ENCODE measurements around the gene RPTOR.

The RPTOR gene

DNA sequence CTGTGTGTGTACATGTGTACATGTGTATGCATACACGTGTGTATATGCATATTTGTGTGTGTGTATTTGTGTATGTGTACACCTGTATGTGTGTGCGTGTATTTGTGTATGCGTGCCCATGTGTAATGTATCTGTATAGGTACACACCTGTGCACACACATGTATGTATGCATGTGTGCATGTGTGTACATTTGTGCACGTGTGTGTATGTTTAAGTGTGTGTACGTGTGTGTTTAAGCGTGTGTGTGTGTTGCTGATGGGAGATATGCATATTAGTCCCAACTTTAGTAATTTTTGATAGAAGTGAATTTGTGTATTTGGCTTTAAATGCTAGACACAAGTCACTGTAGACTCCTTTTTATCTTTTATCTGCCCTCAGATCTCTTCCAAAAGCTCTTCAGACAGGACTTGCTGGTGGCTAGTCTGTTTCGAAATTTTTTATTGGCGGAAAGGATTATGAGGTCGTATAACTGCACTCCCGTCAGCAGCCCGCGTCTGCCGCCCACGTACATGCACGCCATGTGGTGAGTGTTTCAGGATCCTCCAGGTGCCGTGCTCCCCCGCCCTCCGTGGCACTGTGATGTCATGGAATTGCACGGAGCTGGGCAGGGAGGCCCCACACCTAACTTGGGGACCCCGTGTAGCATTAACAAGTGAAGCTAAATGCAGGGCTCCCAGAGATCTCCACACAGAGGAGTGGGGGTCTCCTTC is 278.2 kb downstream of the RPTOR start:
- DNase-seq, result no peak

DNA sequence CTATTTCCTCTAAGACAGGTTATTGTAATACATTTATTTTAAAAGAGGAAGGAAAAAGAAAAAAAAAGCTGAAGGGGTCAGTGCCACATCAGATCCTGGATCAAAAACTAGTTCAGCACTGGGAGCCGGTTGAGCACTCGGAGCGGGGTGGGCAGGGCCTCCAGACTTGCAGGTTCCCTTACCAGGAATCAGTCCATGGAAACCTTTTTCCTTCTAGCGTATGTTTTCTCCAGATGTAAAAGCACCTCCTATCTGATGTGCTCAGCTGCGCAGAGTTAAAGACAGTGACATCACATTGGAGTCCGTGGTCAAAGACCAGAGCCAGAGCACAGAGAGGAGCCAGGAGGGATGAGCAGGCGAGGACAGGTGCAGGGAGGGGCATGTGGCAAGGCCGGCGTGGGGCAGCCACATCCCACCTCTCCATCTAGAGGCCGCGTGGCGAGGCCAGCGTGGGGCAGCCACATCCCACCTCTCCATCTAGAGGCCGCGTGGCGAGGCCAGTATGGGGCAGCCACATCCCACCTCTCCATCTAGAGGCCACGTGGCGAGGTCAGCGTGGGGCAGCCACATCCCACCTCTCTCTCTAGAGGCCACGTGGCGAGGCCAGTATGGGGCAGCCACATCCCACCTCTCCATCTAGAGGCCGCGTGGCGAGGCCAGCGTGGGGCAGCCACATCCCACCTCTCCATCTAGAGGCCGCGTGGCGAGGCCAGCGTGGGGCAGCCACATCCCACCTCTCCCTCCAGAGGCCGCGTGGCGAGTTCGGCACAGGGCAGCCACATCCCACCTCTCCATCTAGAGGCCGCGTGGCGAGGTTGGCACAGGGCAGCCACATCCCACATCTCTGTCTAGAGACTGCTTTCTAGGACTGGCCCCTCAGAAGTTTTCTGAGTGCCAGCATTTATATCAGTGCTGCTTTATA is 280.2 kb downstream of the RPTOR start:
- no peak for DNase-seq

DNA sequence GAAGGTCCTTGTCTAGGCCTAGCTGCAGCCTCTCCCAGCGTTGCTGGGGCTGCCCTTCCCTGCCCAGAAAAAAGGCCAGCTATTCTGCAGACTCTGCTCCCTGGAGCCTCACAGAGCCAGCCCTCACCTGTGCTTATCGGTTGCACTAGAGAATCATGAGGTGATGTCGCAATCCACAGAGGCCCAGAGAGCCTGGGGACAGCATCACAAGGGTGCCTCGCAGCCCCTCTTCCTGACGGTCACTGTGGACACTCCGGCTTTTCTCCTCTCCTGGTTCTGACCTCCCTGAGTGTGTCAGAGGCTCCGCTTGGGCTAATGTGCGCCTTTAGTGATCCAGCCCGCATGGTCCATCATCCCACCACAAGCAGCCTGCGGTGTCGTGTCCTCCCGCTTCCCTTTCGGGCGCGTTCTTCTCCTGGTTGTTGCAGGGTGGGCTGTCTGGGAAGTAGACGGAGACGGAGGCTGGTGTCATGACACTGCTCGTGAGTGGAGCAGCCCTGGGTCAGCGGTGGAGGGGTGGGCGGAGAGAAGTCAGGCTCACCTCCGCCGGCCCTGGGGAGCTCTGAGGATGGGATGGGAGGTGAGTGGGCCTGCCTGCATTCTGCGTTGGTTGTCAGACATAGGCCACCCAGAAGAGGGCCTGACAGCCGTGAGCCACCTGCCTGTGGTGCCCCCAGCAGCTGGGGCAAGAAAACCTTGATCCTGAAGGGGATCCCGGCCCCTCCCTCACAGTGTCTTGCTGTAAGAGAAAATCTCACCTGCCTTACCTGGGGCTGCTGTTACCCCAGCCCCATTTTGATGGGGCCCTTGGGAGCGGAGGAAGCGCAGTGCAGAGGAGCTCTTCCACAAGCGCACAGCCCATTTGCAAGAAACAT is 281.1 kb downstream of the RPTOR start:
- no peak for DNase-seq

DNA sequence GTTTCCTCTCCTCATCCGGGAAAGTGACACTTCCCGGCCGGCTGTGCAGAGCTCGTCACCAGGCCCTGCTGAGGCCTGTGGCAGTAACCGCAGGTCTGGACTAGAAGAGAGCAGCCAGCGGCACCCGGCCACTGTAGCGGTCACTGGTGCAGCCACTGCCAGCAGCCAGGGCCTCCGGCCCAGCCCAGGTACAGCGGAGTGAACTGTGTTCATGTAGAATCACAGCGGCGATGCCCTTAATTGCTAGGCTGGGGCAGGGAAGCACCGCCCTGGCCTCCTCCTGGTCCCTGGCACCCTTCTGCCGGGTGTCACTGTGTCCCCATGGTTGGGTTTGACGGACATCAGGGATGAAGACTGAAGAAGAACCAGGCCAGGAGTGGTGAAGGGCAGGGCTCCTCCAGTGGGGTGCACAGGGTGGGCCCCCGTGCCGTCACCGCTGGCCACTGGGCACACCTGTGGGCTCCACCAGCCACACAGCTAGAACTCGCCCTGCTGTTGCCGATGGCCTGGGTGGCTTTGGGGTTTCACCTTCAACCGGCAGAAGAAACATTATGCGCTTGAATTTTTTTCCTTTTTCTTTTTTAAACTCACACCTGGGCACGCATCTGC is 281.8 kb downstream of the RPTOR start:
- no peak for DNase-seq

DNA sequence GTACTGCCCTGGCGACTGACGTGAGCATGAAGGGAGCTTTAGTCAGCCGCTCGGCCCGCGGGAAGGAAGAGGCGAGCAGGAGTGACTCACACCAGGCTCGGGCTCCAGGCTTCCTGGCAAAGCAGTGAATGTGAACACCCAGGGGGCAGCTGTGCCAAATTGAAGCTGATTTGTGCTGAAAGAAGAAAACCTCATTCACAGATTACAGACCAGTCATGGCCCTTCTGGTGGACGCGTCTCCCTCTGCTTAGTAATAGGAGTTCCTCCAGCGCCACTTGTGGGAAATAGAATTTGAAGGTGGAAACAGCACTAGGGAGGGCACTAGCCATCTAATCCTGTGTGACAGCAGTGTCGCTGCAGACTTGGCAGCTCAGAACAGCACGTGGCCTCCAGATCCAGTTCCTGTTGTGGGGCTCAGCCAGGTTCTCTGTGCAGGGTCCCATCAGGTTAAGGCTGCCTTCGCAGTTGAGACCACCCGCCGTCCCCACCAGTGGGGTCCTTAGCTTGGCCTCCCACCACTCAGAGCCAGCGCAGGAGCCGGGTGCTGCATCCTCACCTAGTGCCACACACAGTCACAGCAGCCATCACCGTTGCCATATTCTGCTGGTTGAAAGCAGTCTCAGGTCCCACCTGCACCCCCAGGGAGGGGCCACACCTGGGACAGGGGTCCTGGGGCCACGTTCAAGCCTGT is 282.5 kb downstream of the RPTOR start:
- peak; percentile 38 to 58 for DNase-seq

DNA sequence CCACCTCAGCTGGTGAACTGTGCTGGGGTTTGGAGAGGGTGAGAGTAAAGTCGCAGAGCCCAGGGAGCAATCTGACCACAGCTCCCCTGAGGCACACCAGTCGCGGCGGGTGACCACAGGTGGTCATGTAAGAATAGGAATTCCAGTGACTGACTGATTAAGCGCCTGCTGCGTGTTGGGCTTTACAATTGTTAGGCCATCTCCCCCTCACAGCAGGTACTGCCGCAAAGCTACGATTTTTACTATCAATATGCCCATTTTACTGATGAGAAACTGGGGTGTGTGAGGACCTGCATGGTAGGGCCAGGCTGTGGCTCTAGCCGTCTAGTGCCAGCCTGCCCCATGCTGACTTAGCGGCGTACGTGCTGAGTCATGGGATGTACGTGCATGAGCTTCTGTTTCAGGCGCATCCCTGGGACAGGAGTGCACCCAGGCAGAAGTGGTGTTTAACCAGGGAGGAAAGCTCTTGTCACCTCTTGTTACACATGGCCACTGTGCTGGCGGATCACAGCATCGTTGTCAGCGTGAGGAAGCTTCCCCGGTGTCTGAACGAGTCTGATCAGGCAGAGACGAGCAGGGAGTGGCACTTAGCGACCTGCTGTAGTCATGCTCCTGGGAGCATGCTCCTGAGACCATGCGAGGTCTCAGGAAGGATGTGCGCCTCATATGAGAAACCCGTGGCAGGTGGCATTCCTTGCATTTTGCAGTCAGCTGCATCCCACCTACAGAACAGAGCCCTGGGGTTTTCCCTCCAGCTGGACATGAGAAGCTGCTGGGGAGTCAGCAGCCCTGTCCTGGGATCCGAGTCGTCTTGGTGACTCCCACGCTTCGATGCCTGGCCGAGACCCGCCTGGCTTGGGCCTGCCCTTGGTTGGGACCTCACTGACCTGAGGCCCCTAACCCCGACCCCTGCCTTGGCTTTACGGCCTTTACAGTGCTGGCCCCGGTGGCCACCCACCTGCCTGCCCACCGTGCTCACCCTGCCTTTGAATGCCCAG is 283.3 kb downstream of the RPTOR start:
- no peak for DNase-seq

DNA sequence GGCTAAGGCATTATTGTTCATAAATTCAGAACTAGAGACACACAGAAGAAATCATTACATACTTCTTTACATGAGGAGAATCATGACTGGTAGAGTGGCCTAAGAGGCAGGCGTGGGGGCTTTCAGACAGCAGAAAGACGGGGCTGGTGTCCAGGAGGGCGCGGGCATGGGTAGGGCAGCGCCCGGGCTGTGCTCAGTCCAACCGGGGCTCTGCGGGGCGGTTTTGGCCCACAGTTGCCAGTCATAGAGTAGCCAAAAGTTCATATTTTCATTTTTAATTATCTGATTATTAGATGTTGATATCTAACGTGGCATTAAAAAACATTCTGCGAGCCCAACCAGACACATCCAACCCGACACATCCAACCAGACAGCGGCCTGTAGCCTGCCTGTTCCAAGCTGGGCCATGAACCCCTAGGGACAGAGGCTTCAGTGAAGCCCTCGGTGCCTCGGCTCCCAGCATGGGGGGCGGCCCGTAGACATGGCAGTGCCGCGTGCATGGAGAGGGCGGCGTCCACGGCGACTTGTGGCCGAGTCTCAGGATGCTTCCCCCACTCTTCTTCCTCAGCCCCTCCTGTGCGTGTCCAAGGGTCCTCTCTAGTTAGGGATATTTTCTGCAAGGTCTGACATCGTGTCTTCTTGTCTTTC is 284.7 kb downstream of the RPTOR start:
- DNase-seq, result no peak

DNA sequence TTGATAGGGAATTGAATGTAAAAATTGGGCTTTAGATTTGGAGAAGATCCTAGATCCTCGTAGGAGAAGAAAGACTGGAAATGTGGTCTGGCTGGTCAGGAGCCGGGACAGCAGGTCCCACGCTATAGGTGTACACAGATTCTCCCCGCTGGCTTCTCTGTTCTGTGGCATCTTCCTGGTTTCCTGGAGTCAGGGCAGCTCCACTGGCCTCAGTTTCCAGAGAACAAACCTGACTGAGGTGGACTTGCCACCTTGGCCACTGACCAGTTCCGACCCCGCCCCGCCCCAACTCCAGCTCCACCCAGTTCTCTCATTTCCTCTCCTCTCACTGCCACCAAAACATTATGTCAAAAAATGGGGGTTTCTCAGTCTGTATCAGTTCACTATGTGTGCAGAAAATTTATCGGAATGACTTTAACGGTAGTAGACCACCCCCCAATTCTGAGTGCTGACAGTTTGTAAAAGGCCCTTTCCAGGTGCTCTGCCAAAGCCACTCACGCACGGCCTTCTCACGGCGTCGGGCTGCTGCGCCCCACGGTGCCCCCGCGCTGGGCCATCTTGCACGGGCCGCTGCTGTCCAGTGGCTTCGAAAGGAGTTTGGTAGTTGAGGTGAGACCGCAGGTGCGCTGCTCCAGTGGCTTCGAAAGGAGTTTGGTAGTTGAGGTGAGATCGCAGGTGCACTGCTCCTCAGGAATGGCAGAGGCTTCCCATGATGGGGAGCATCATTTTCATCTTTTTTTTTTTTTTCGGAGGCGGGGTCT is 285.6 kb downstream of the RPTOR start:
- no peak for DNase-seq

DNA sequence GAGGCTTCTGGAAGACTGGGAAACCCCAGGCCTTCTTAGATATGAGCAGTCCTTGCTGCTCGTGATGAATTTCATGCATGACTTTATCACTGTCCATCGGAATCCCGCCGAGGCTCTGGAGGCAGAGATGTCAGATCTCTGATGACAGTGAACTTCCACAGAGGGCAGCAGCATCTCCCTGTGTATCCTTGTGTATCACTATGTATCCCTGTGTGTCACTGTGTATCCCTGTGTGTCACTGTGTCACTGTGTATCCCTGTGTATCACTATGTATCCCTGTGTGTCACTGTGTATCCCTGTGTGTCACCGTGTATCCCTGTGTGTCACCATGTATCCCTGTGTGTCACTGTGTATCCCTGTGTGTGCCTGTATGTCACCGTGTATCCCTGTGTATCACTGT is 286.9 kb downstream of the RPTOR start:
- no peak for DNase-seq

DNA sequence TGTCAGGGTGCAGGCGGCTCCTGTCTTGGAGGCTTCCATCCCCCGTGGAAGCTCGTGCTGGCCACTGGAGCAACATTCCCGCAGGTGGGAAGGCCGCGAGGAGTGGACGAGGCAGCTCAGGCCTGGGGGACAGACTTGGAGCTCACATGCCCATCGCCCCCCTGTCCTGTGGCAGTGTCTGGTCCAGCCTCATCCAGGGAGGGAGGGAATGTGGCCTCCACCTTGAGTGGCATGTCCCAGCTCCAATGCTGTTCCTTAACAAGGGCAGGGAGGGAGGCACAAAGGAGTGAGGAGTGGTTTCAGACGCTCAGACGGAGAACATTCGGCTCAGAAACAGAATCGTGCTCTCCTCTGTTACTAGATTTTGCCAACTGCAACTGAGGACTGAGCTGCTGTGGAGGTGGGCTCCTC is 287.6 kb downstream of the RPTOR start:
- DNase-seq, result peak in 1 of 2 donors; percentile 51

DNA sequence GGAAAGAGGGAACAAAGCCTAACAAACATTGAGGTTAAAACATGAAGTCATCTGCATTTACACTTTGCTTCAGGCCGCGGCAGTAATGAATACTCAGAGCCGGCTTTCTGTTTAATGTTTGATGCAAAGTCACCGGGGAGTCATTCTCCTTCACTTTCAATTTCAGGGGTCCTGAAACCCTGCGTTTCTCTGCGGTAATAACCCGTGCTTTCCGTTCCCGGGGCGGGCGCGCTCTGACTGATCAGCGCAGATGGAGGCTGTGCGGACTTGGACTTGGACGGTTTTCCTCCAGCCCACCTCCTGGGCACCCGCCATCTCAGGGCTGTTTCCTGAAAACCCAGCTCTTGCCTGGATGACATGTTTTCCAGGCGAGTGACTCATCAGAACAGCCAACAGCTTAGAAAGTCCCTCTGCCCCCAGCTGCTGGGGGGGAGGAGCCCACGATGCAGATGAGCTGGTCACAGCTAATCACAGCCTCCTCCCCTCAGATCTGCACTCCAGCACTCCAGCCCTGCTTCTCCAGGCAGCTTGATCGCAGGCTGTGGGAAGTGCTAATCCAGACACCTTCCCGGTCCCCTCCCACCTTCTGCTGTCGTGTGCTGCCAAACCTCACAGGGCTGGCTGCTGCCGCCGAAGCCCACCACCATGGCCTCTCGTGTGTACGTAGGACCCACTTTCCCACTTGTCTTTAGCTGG is 288.4 kb downstream of the RPTOR start:
- DNase-seq, result peak; percentile 75 to 90

DNA sequence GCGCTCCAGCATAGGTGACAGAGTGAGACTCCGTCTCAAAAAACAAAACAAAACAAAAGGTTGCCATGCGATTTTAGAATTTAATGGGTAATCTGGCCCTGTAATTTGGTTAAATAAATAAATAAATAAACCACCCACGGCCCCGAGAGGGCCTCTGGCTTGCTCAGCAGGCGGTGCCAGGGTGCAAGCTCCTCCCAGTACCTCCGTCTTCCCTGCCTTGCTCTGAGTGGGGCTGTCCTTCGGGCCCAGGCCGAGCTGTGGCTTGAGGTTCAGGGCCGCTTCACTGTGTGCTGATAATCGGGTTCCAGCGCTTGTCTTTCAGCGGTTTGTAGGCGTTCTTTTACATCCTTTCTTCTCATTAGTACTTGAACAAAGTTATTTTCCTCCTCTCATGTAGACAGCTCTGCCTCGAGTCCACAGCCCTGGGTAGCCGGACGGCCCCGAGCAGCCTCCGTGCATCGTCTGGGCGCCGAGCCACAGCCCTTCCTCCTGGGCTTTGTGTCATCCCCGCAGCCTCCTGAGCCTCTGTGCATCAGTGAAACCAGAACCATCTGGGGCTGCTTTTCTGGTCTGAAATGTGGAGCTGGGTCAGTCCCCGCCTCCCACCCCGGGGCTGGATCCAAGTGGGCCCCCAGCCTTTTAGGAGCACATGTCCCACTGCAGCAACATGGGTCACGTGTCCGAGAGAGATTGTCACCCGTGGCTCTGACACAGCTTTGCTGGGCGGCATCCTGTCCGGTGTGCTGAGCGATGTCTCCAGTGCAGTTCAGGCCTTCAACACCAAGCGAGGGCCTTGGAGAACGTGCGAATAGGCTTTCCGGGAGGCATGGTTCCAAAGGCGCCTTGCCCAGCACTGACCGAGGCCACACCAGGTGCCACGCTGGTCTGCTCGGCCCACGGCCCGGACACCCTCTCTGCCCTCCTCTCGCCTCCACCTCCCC is 289.6 kb downstream of the RPTOR start:
- peak; percentile 56 to 60 for DNase-seq

DNA sequence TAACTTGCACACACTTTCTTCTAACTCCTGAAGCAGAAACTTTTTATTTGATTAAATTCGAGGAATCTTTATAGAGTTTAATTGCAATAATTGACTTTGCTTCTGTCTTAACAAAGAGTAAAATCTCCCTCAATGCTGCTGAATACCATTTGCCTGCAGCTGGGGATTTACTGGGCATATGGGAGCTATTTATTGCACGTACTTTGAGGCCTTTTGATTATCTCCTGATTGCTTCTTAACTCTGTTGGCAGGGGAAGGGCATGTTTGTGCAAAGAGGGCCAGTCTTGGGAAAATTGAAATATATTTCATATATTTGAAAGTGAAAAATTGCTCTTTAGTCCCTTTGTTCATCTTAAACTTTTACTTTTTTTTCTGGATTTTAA is 290.2 kb downstream of the RPTOR start:
- DNase-seq, result no peak

DNA sequence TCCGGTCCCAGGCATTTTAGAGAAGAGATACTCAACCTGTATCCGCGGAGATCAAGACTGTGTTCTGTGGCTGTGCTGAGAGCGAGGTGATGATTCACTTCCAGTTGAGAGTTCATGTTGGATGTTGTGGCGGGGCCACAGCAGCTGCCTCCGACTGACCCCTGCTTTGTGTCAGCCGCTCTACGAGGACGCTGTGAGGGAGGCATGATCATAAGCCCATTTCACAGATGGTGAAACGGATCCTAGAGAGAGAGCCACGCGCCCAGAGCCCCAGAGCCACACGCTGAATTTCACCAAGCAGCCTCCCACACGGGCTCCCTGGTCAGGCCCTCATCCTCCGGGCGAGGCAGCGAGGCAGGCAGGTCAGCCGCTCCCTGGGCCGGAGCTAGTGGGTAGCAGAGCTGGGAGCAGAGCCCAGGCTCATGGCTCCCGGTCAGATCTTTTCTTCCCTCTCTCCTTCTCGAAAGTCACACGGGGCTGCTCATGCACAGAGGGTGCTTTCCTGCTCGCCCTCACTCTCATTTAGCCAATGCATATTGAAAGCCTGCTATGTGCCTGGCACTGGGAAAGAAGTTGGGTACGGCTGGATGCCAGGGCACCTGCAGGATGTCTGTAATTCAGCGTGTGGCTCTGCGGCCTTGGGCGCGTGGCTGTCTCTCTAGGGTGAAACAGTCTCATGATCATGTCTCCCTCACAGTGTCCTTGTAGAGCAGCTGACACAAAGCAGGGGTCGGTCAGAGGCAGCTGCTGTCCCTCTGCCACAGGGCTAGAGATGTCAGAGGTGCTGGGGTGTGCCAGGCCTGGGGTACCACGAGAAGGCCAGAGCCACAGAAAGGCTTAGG is 291.4 kb downstream of the RPTOR start:
- peak; percentile 42 to 44 for DNase-seq

DNA sequence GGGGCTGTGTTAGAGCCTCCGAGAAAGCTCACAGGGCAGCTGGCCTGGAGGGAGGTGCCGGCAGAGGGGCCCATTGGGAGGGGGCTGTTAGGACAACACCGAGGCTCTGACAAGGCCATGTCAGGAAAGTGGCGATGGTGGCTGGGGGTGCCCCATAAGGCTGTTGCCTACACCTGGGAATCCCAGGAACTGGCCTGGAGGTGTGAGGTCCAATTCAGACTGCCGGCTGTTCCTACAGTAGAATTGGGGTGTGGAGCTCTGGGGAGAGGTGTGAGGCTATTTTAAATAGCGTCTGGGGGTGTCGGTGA is 292.0 kb downstream of the RPTOR start:
- no peak for DNase-seq

DNA sequence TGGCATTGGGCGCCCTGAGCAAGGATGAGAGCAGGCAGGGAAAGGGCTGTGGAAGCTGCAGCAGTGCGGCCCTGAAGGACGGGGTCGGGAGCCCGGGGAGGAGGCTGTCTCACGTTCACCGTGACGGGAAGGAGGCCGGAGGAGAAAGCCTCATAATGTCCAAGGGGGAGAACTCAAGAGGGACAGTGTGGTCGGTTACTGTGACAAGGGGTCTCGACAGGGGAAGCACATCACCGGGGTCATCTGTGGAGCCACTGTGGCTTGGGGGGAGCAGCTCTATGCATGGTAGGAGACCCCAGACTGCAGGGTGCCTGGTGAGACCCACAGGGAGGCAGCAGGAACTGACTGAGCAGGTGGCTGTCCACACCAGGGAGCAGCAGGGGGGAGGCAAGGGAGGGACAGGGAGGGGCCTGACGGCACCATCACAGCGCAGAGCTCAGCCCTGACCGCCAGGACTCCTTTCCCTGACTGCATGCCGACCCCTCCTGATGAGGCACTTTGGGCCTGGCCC is 292.4 kb downstream of the RPTOR start:
- DNase-seq, result no peak

DNA sequence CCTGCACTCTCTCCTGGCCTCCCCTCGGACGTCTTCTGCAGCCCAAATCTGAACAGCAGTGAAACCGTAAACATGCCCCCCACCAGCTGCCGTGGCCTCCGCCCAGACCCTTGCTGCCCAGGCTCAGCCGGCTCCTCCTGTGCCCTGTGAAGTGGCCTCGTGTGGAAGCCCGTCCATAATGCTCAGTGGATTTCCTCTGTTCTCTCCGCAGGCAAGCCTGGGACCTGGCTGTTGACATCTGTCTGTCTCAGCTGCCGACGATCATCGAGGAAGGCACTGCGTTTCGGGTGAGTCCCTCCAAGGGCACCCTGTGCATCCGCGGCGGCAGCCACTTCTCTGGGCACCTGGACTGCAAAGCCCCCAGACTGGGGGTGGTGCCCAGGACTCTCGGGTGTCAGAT is 293.1 kb downstream of the RPTOR start:
- DNase-seq, result no peak

Data from hippocampal formation (tissue), 2 donors.